NOMO-1 (cell line): Measurements from ENCODE around the gene PGBD2.
"Not testable (repeated sequence)": the region's sequence is repeated elsewhere in the genome, so short reads cannot be mapped to it uniquely, and the experiment has no call there.

Source experiments
- DNase-seq, 2 experiments: peaks; one replicate each; lab custom pipeline; 2025; ENCODE audit not compliant: unreplicated experiment in 2 of 2; lab: John Stamatoyannopoulos, UW

The PGBD2 gene

DNA sequence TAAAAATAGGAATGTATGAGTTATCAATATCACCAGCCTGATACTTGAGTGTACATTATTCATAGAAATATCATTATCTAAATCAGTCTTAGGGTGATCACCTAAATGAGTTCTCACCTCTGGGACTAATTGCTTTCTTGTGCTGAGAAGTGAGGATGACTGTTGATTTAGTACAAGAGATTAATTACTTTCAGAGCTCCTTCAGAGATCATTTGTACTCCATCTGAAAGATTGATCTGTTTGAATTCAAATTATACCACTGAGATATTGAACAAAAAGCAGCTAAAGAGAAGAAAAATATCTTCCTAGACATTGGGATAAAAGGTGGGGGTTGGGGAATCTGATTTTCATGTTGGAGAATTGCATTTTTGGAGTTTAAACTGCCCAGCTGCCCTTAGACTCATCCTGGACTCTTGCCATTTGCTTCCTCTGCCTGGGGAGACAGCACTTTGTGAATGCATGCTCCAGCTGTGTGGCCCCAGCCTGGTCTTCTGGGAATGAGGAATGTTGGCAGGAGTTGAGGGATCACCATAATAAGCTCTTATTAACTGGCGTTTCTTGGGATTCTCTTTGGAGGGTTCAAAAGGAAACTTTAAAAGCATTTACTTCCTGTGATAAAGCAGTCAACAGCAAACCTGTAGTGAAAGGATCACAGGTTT, 19.7 kb upstream of the PGBD2 start:
- no peak for DNase-seq

- not testable (repeated sequence) for DNase-seq
These were observed 16.2 kb upstream of the PGBD2 start for GRCh38 chr1:248889914-248890243.

- DNase-seq, result no peak
These were observed 15.2 kb upstream of the PGBD2 start for GRCh38 chr1:248890549-248891498.

DNA sequence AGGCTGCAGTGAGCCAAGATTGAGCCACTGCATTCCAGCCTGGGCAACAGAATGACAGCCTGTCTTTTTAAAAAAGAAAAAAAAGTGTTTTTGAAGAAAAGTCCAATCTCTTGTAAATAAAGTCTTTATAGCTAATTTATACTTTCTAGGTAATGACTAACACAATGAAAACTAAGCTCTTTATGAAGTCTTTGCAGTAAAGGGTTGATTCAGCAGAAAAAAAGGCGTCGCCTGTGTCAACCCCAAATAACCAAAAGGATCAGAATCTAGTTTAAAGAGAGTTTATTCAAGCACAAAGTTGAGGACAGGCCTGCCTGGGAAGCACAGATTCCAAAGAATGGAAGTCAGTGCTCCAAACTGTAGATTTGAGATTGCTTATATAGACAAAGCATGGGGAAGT, 14.3 kb upstream of the PGBD2 start:
- no peak for DNase-seq

- no peak for DNase-seq
These were observed 13.4 kb upstream of the PGBD2 start for GRCh38 chr1:248892590-248892989.

- no peak for DNase-seq
These were observed 11.2 kb upstream of the PGBD2 start for GRCh38 chr1:248894837-248895236.

DNA sequence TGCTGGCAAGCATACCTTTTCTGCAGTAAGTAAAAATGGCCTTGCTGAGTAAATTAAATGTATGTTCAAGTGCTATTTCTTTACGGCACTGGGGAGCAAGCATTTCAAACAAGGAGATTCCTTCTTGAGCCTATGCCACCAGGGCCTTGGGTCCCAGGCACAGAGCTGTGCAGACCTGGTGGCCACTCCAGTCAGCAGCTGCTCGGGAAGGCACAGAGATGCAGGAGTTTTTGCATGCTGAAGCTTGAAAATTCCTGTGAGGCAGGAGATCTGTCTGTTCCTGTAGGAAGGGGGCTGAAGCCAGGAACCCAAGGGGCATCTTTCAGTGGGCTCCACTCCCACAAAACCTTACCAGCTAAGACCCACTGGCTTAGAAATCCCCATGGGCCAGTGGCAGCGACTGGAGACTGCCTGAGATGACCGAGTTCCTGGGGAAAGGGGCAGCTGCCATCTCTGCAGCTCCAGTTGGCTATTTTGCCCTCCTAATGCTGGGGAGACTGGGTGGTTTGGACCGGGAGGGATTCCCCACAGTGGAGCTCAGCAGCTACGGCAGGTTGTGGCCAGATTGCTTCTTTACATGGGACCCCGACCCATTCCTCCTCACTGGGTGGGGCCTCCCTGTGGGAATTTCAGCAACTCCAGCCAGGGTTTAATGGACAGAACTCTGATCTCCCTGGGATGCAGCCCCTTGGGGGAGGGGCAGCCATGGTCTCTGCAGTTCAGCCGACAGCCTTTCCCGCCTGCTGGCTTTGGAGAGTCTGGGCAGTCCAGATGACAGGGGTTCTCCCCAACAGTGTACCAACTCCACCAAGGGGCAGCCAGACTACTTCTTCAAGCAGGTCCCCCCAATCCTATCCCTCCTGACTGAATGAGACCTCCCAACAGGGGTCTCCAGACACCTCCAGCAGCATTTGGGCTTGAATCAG, 8.4 kb upstream of the PGBD2 start:
- DNase-seq, result no peak

DNA sequence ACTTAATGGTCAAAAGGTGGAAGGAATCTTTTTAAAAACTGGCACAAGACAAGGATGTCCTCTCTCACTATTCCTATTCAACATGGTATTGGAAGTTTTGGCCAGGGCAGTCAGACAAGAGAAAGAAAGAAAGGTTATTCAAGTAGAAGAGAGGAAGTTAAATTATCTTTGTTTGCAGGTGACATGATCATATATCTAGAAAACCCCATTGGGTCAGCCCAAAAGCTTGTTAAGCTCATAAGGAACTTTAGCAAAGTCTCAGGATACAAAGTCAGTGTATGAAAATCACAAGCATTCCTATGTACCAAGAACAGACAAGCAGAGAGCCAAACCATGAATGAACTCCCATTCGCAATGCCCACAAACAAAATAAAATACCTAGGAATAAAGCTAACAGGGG, 5.4 kb upstream of the PGBD2 start:
- DNase-seq, result no peak

DNA sequence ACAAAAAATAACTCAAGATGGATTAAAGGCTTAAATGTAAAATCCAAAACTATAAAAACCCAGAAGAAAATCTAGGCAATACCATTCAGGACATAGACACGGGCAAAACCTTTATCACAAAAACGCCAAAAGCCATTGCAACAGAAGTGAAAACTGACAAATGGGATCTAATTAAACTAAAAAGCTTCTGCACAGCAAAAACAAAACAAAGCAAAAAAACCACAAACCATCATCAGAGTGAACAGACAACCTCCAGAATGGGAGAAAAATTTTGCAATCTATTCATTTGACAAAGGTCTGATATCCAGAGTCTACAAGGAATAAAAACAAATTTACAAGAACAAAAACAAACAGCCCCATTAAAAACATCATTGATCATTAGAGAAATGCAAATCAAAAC, 4.5 kb upstream of the PGBD2 start:
- DNase-seq, result no peak

DNA sequence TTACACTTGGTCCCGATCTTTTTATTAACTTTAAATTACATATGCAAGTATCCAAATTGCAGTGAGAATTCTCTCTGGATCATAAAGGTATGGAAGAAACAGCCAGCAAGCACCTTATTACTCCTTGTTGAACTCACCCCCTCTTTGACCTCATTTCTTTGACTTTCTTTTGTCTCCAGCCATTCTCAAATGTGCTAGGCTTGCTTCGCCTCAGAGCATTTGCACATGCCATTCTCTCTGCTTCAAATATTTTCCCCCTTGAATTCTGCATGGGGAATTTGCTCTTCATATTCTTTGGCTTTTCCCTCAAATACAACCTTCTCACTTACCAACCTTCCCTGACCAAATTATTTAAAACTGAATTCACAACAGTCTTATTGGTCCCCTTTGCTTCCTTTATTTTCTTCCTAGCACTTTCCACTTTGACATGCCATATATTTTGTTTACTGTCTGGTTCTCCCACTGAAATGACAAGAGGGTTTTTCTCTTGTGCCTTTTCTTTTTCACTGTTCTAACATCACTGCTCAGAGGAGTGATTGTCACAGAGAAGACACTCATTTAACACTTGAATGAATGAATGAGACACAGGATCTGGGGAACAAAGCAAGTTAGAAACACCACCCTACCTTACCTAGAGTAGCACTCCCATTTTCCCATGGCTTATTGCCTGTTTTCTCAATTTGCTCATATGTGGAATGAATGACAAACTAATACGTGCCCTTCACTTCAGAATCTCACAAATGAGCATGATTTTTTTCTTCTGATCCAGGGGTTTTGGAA, 1.4 kb upstream of the PGBD2 start:
- DNase-seq, result no peak

GRCh38 chr1:248905662-248906008, 400 bp upstream of the PGBD2 start:
- no peak for DNase-seq

DNA sequence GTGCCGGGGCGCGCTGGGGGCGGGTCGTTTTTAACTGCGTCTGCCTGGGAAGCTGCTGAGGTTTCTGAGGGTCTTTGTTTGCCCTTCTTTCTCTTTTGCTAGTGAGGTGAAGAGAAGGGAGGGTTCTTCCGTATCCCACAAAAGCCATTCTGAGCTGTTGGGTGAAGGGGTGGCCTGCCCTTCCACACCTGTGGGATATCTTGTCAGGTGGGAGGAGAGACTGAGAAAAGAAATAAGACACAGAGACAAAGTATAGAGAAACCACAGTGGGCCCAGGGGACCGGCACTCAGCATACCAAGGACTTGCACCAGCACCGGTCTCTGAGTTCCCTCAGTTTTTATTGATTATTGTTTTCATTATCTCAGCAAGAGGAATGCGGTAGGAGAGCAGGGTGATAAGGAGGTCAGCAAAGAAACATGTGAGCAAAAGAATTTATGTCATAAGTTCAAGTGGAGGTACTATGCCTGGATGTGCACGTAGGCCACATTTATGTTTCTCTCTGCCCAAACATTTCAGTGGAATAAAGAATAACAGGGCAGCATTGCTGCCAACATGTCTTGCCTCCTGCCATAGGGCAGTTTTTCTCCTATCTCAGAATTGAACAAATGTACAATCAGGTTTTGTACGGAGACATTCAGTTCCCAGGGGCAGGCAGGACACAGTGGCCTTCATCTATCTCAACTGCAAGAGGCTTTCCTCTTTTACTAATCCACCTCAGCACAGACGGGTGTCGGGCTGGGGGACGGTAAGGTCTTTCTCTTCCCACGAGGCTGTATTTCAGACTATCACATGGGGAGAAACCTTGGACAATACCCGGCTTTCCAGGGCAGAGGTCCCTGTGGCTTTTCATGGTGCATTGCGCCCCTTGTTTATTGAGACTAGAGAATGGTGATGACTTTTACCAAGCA, 972 bp downstream of the PGBD2 start:
- DNase-seq, result no peak

DNA sequence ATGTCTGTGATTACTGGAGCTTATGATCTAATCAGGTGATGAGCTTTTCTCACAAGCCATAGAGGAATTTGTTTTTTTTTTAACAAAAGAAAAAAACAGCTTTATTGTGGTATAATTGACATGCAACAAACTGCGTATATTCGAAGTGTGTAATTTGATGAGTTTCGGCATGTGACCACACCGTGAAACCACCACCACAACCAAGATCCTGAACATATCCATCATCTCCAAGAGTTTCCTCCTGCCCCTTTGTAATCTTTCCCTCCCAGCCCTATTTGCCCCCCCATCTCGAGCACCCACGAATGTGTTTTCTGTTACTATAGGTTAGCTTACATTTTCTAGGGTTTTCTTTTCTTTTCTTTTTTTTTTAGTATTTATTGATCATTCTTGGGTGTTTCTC, 4.7 kb downstream of the PGBD2 start:
- no peak for DNase-seq

DNA sequence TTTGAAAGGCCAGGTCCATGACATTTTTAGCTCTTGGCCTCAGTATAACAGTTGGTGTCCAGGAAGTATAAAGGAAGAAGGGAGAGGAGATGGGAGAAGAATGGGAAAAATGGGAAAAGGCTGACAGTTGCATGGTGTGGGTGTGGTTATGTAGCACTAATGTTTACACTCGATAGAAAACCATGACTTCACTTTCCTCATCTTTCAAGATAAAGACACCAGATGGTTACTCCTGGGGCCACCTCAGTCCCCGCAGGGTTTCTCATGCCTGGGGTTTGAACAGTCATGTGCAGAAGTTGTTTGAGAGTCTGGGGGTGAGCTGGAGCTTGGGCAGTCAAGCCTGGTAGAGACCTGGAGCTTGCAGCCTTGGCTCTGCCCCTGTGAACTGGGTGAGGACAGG, 7.9 kb downstream of the PGBD2 start:
- DNase-seq, result no peak

DNA sequence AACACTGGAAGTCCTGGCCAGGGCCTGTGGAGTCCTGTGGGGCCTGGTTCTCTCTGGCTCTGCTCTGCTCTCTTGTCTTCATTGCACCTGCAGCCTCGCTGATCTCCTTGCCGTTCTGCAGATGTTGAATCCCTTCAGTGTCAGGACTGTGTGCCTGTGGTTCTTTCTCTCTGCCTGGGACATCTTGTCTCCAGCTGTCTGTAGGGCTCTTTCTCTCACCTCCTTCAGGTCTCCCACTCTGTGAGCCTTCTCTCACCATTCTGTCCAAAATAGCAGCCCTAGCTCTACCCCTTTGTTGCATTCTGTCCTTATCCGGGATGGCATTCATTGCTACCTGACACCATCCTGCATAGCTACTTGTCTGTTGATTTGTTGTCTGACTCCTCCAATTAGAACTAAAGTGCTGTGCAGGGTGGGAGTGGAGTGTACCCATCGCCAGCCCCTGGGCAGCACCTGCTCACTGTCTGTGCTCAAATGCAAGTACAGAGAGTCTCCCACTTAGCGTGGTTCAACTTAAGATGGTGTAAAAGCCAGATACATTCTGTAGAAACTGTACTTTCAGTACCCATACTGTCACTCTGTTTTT, 8.9 kb downstream of the PGBD2 start:
- DNase-seq, result no peak

GRCh38 chr1:248918131-248918530, 12.1 kb downstream of the PGBD2 start:
- DNase-seq, result no peak

GRCh38 chr1:248923352-248924338, 17.6 kb downstream of the PGBD2 start:
- DNase-seq, result no peak
